Stomach (tissue), 9 donors: ENCODE measurements around the gene EXPH5. TPM values are rescaled to one million over a fixed set of nuclear protein-coding genes. Genes with fewer than 3 reads are reported as not detected.

Experiments
- DNase-seq, 2 donors: peaks; one replicate each; pipeline versions ENCODE4 v3.0.0 to v3.0.0-alpha.2; 2013 to 2019
- H3K27ac ChIP-seq, 5 donors: fragments of 200-600 bp in 4 of 5; sonication (generic) in 4 of 5; one replicate each; pipeline ENCODE4 v1.5.1; 2013 to 2019; ENCODE audit warnings: mild to moderate bottlenecking in 1 of 5, moderate library complexity in 1 of 5
- H3K27me3 ChIP-seq, 3 donors: fragments of 200-600 bp; sonication (generic); one replicate each; pipeline ENCODE4 v1.5.1; 2017 to 2019; ENCODE audit warnings: mixed run types in 1 of 3
- H3K36me3 ChIP-seq, 4 donors: fragments of 200-600 bp; sonication (generic); 1 replicate in 3 of 4; 2 replicates in 1 of 4; pipeline ENCODE4 v1.5.1; 2016 to 2019
- H3K4me1 ChIP-seq, 4 donors: fragments of 200-600 bp; sonication (generic); one replicate each; pipeline ENCODE4 v1.5.1; 2016 to 2019
- H3K4me3 ChIP-seq, 4 donors: fragments of 200-600 bp; sonication (generic) in 3 of 4; one replicate each; pipeline ENCODE4 v1.5.1; 2016 to 2019; ENCODE audit warnings: mild to moderate bottlenecking in 1 of 4
- H3K9me3 ChIP-seq, 4 donors: fragments of 200-600 bp; sonication (generic); one replicate each; pipeline ENCODE4 v1.5.1; 2016 to 2019
- CTCF ChIP-seq, 7 experiments: fragments of 450-650 bp in 4 of 7; fragments of 200-600 bp in 3 of 7; sonication (generic) in 3 of 7; IDR thresholded peaks; one replicate each; pipeline ENCODE4 v1.5.1; 2016 to 2019; ENCODE audit warnings: antibody characterized with exemption in 7 of 7, control low read depth in 2 of 7, mild to moderate bottlenecking in 1 of 7
- EP300 ChIP-seq: sonication (generic); formaldehyde crosslinking; IDR thresholded peaks from one replicate; pipeline ENCODE4 v1.6.1; 2017; ENCODE audit warnings: antibody characterized with exemption
- POLR2A ChIP-seq, 4 donors: fragments of 450-650 bp; IDR thresholded peaks; one replicate each; pipeline ENCODE4 v1.6.1; 2016; ENCODE audit warnings: antibody characterized with exemption in 4 of 4, control low read depth in 2 of 4, mild to moderate bottlenecking in 1 of 4, moderate library complexity in 1 of 4
- POLR2AphosphoS5 ChIP-seq, 3 donors: sonication (generic); formaldehyde crosslinking; IDR thresholded peaks; one replicate each; pipeline ENCODE4 v1.6.1; 2016; ENCODE audit warnings: antibody characterized with exemption in 3 of 3
- WGBS, 5 donors: extraction: QIAGEN DNeasy Blood & Tissue Kit in 3 of 5; methylation state at CpG; one replicate each; pipeline versions ENCODE4 v1.1.5 to v1.1.7; 2013 to 2018; 5-methylcytosine and 5-hydroxymethylcytosine counted together
- intact Hi-C: fragments of 100-400 bp; cut with DNase I; formaldehyde crosslinking; loops from one replicate; pipeline ENCODE4 v1.15.1; 2023; ENCODE audit warnings: low total_unique reads
- polyA plus RNA-seq, 3 donors: library from polyadenylated mRNA; stranded (reverse); fragments of 200-250 nt; gene quantifications; one replicate each; pipeline ENCODE4 v1.2.3, GENCODE V29; 2013
- total RNA-seq, 5 donors: library from RNA; depleted of rRNA; stranded (reverse); fragments of >200 nt; gene quantifications; one replicate each; pipeline versions ENCODE4 v1.1.0 to v1.2.3, GENCODE V29; 2014 to 2016
- donor health status: healthy with polysubstance abuse.
- donor health status: Bipolar disorder and iron deficiency.
- donor health status: healthy.

Gene EXPH5
- total and polyA plus RNA-seq, 8 donors, result 0.75 to 23.7 (median 12.0) TPM

GRCh38 chr11:108508653-108509593, 84.6 kb downstream of the EXPH5 start:
- Histone ChIP-seq H3K4me1 (no peaks in the 10 kb centered on the region), H3K27ac (no peak overlapping the region), H3K36me3 (peaks cover 0 to 12% (median 11%) of the 10 kb centered on the region in 4 donors), H3K4me3 (no peak overlapping the region), H3K27me3 (no peaks in the 10 kb centered on the region), H3K9me3 (no peaks in the 10 kb centered on the region)
- peak in 1 of 2 donors; percentile 30 for DNase-seq
- 43 to 57% (median 50%) methylated on average over 3 of the region's 3 CpGs for WGBS, 5 donors
- intact Hi-C loops, result no loop called here
- no peak for TF ChIP-seq CTCF (IDR thresholded peaks at IDR 0.05)
- TF ChIP-seq POLR2AphosphoS5 (IDR thresholded peaks at IDR 0.05), result no peak
- no peak for TF ChIP-seq POLR2A (IDR thresholded peaks at IDR 0.05)
- no peak for TF ChIP-seq EP300

- intact Hi-C loops, result no loop called here
- H3K36me3 ChIP-seq, result no peaks in the 10 kb centered on the region
- peaks cover 6 to 18% (median 13%) of the 10 kb centered on the region in 4 donors for H3K4me1 ChIP-seq
- WGBS, 5 donors, result 79 to 90% (median 85%) methylated on average over 5 of the region's 5 CpGs
- H3K9me3 ChIP-seq, result no peaks in the 10 kb centered on the region
- TF ChIP-seq EP300, result no peak
- TF ChIP-seq CTCF (IDR thresholded peaks at IDR 0.05), result no peak
- TF ChIP-seq POLR2AphosphoS5 (IDR thresholded peaks at IDR 0.05), result no peak
- TF ChIP-seq POLR2A (IDR thresholded peaks at IDR 0.05), result no peak
- no peak overlapping the region for H3K27ac ChIP-seq
- DNase-seq, result no peak
- H3K27me3 ChIP-seq, result no peaks in the 10 kb centered on the region
- H3K4me3 ChIP-seq, result no peak overlapping the region
Observed at GRCh38 chr11:108501396-108501795, 92.2 kb downstream of the EXPH5 start.

- Histone ChIP-seq H3K27me3 (no peaks in the 10 kb centered on the region), H3K4me1 (peaks cover 9 to 21% (median 14%) of the 10 kb centered on the region in 4 donors), H3K4me3 (no peak overlapping the region), H3K9me3 (no peaks in the 10 kb centered on the region), H3K36me3 (no peaks in the 10 kb centered on the region), H3K27ac (no peak overlapping the region)
- no peak for DNase-seq
- TF ChIP-seq POLR2AphosphoS5 (IDR thresholded peaks at IDR 0.05), result no peak
- TF ChIP-seq CTCF (IDR thresholded peaks at IDR 0.05), result no peak
- no peak for TF ChIP-seq EP300
- TF ChIP-seq POLR2A (IDR thresholded peaks at IDR 0.05), result no peak
- 18 to 45% (median 27%) methylated on average over 2 of the region's 2 CpGs for WGBS, 5 donors
- intact Hi-C loops, result no loop called here
Observed at GRCh38 chr11:108500721-108501120, 92.8 kb downstream of the EXPH5 start.

GRCh38 chr11:108500169-108500568, 93.4 kb downstream of the EXPH5 start:
- Histone ChIP-seq H3K4me1 (peaks cover 9 to 21% (median 14%) of the 10 kb centered on the region in 4 donors), H3K27ac (no peak overlapping the region), H3K27me3 (no peaks in the 10 kb centered on the region), H3K9me3 (no peaks in the 10 kb centered on the region), H3K36me3 (no peaks in the 10 kb centered on the region), H3K4me3 (no peak overlapping the region)
- DNase-seq, result no peak
- intact Hi-C loops, result no loop called here
- WGBS, 5 donors, result 87 to 94% (median 91%) methylated on average over 4 of the region's 4 CpGs
- TF ChIP-seq EP300, result no peak
- TF ChIP-seq CTCF (IDR thresholded peaks at IDR 0.05), result no peak
- no peak for TF ChIP-seq POLR2A (IDR thresholded peaks at IDR 0.05)
- TF ChIP-seq POLR2AphosphoS5 (IDR thresholded peaks at IDR 0.05), result no peak
